Activated gamma-delta T cell treated with anti-CD3 and anti-CD28 coated beads, Interleukin-2, amount 50 U/mL, for 16 hours (primary cell): Measurements from ENCODE around the gene STAT2.
"Not testable (repeated sequence)": the region's sequence is repeated elsewhere in the genome, so short reads cannot be mapped to it uniquely, and the experiment has no call there.

Experiments
- DNase-seq: peaks from one replicate; pipeline ENCODE4 v3.0.0-alpha.2; 2020; ENCODE audit warnings: low read depth

Gene STAT2

GRCh38 chr12:56359851-56360767 is at the start of gene STAT2:
Gene STAT2, minus strand, starts transcription at chr12:56360107. Its CDS starts 3,536 bp downstream, at chr12:56356571.
- DNase-seq: peak; percentile 98

GRCh38 chr12:56408799-56409417 is 49.0 kb upstream of the STAT2 start:
- no peak for DNase-seq

GRCh38 chr12:56404227-56404626 is 44.3 kb upstream of the STAT2 start:
- not testable (repeated sequence) for DNase-seq

GRCh38 chr12:56401612-56402011 is 41.7 kb upstream of the STAT2 start:
- DNase-seq: not testable (repeated sequence)

- not testable (repeated sequence) for DNase-seq
These were observed 41.2 kb upstream of the STAT2 start for GRCh38 chr12:56401125-56401524.

- not testable (repeated sequence) for DNase-seq
These were observed 39.6 kb upstream of the STAT2 start for GRCh38 chr12:56399466-56399865.

- DNase-seq: no peak
These were observed 38.4 kb upstream of the STAT2 start for GRCh38 chr12:56398324-56398723.

- DNase-seq: no peak
These were observed 32.4 kb upstream of the STAT2 start for GRCh38 chr12:56392331-56392730.

- no peak for DNase-seq
These were observed 31.8 kb upstream of the STAT2 start for GRCh38 chr12:56391721-56392120.

GRCh38 chr12:56389412-56389811 is 29.5 kb upstream of the STAT2 start:
- no peak for DNase-seq

GRCh38 chr12:56387152-56387736 is 27.3 kb upstream of the STAT2 start:
- DNase-seq: no peak

GRCh38 chr12:56385873-56386272 is 26.0 kb upstream of the STAT2 start:
- no peak for DNase-seq

GRCh38 chr12:56382611-56383010 is 22.7 kb upstream of the STAT2 start:
- no peak for DNase-seq

GRCh38 chr12:56377989-56378316 is 18.0 kb upstream of the STAT2 start:
- DNase-seq: no peak

- DNase-seq: no peak
These were observed 17.5 kb upstream of the STAT2 start for GRCh38 chr12:56377310-56377988.

GRCh38 chr12:56375598-56376434 is 15.9 kb upstream of the STAT2 start:
- no peak for DNase-seq

GRCh38 chr12:56374726-56375597 is 15.1 kb upstream of the STAT2 start:
- DNase-seq: no peak

GRCh38 chr12:56373515-56373914 is 13.6 kb upstream of the STAT2 start:
- DNase-seq: no peak

- DNase-seq: no peak
These were observed 7.0 kb upstream of the STAT2 start for GRCh38 chr12:56366948-56367347.
